OCI-LY3 (cell line): ENCODE data around the gene IL22RA1.

Experiments used
- H2AFZ ChIP-seq: fragments of 200-600, 300-600 bp; shearing (Covaris generic); 2 replicates; pipeline ENCODE4 v1.6.0; 2014; ENCODE audit warnings: antibody characterized with exemption, low read depth, low read length
- H3K27ac ChIP-seq: fragments of 200-600, 300-600 bp; sonication (generic); 2 replicates; pipeline ENCODE4 v1.5.1; 2014; ENCODE audit warnings: mild to moderate bottlenecking, low read length, moderate library complexity, mixed read lengths
- H3K27me3 ChIP-seq: fragments of 200-600, 300-600 bp; sonication (generic); 2 replicates; pipeline ENCODE4 v1.6.1; 2014; ENCODE audit warnings: low read depth, low read length, mixed read lengths
- H3K36me3 ChIP-seq: fragments of 200-600, 300-600 bp; sonication (generic); replicated peaks from 2 replicates; pipeline ENCODE3; 2014; ENCODE audit warnings: low read depth, low read length, mixed read lengths
- H3K4me1 ChIP-seq: fragments of 300-600, 200-600 bp; sonication (generic); 2 replicates; pipeline ENCODE4 v1.6.1; 2014; ENCODE audit warnings: low read length, mixed read lengths
- H3K4me2 ChIP-seq: fragments of 200-600, 300-600 bp; sonication (generic); 2 replicates; pipeline ENCODE4 v1.6.1; 2014; ENCODE audit warnings: low read length, mixed read lengths
- H3K4me3 ChIP-seq: fragments of 300-600, 200-600 bp; sonication (generic); 2 replicates; pipeline ENCODE4 v1.5.1; 2014; ENCODE audit warnings: antibody characterized with exemption, mild to moderate bottlenecking, low read length, moderate library complexity
- H3K79me2 ChIP-seq: fragments of 300-600, 200-600 bp; shearing (Covaris generic); 2 replicates; pipeline ENCODE4 v1.6.1; 2014; ENCODE audit warnings: mild to moderate bottlenecking, low read length, mixed read lengths
- H3K9ac ChIP-seq: fragments of 300-600, 200-600 bp; shearing (Covaris generic); 2 replicates; pipeline ENCODE4 v1.6.0; 2014; ENCODE audit warnings: mild to moderate bottlenecking, low read length, moderate library complexity
- H3K9me3 ChIP-seq: fragments of 200-600, 300-600 bp; shearing (Covaris generic); 2 replicates; pipeline ENCODE4 v1.6.1; 2014; ENCODE audit warnings: low read length, mixed read lengths; ENCODE audit not compliant: insufficient read depth
- H4K20me1 ChIP-seq: fragments of 200-600, 300-600 bp; sonication (generic); 2 replicates; pipeline ENCODE4 v1.6.1; 2016; ENCODE audit warnings: low read length, mixed read lengths; ENCODE audit not compliant: insufficient read depth
- EZH2phosphoT487 ChIP-seq: fragments of 200-600 bp; shearing (Covaris generic); IDR thresholded peaks from 2 replicates; pipeline ENCODE4 v1.6.1; 2018; ENCODE audit warnings: antibody characterized with exemption, mixed run types, low read depth
- TF ChIP-seq, protein P1 (sequence below): fragments of 200-600, 300-600 bp; sonication (generic); IDR thresholded peaks from 2 replicates; pipeline ENCODE4 v1.5.1; 2014; ENCODE audit warnings: antibody characterized with exemption, low read length, low read depth

The IL22RA1 gene

DNA sequence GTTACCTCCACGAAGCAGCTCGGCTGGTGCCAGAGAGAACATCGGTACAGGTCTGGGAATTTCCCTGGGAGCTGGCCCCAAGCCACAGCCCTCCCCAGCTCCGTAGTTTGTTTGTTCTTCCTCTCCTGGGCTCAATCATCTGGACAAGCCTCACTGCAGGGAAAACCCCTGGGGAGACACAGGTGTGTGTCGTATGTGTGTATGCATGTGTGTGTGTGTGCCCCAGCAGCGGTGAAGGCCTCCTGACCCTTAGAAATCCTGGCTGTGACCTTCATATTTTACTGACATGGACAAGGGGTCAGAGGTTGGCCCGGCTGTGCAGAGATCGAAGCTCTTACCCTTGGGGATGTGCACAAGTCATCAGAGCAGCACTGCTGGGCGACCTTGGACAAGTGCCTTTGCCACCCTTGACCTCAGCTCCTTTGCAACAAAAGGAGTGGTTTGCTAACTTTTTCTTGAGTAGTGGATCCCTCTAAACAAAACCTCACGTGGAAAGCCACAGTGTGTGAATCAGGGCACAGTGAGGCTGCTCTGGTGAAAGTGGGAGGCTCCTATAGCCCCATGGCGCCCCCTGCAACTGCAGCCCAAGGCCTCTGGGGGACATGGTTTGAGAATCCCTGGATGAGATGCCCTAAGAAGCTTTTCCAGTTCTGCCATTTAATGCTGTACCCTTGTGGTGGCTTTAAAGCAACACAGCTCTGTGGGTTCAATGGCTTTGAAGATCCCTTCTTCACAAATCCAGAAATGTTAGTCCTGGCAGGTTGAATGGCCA is 12.3 kb upstream of the IL22RA1 start:
- H4K20me1 ChIP-seq: no peaks in the 10 kb centered on the region
- H3K4me2 ChIP-seq: peak overlapping the region; percentile 62
- H3K9me3 ChIP-seq: no peaks in the 10 kb centered on the region
- H2AFZ ChIP-seq: no peak overlapping the region
- H3K4me1 ChIP-seq: peaks cover 57% of the 10 kb centered on the region
- H3K27me3 ChIP-seq: no peaks in the 10 kb centered on the region
- TF ChIP-seq, protein P1, sequence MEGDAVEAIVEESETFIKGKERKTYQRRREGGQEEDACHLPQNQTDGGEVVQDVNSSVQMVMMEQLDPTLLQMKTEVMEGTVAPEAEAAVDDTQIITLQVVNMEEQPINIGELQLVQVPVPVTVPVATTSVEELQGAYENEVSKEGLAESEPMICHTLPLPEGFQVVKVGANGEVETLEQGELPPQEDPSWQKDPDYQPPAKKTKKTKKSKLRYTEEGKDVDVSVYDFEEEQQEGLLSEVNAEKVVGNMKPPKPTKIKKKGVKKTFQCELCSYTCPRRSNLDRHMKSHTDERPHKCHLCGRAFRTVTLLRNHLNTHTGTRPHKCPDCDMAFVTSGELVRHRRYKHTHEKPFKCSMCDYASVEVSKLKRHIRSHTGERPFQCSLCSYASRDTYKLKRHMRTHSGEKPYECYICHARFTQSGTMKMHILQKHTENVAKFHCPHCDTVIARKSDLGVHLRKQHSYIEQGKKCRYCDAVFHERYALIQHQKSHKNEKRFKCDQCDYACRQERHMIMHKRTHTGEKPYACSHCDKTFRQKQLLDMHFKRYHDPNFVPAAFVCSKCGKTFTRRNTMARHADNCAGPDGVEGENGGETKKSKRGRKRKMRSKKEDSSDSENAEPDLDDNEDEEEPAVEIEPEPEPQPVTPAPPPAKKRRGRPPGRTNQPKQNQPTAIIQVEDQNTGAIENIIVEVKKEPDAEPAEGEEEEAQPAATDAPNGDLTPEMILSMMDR: peak; percentile 28; the same call in 1 of the 2 replicates
- TF ChIP-seq EZH2phosphoT487: no peak
- H3K36me3 ChIP-seq: peaks cover 29% of the 10 kb centered on the region
- H3K79me2 ChIP-seq: no peaks in the 10 kb centered on the region
- H3K27ac ChIP-seq: peak overlapping the region; percentile 72
- peak overlapping the region; percentile 16; the same call in 1 of the 2 replicates for H3K9ac ChIP-seq
- peak overlapping the region; percentile 14 for H3K4me3 ChIP-seq

GRCh38 chr1:24154215-24154614 is 11.3 kb upstream of the IL22RA1 start:
- Histone ChIP-seq H3K27ac (peak overlapping the region; percentile 72; the same call in 1 of the 2 replicates), H3K4me2 (no peak overlapping the region), H3K79me2 (no peaks in the 10 kb centered on the region), H2AFZ (no peak overlapping the region), H3K9me3 (no peaks in the 10 kb centered on the region), H3K4me1 (peaks cover 63% of the 10 kb centered on the region), H3K36me3 (peaks cover 22% of the 10 kb centered on the region), H3K27me3 (no peaks in the 10 kb centered on the region), H3K4me3 (no peak overlapping the region), H4K20me1 (no peaks in the 10 kb centered on the region), H3K9ac (no peak overlapping the region)
- no peak for TF ChIP-seq EZH2phosphoT487
- TF ChIP-seq, protein P1: no peak

- TF ChIP-seq, protein P1: no peak
- no peak for TF ChIP-seq EZH2phosphoT487
- no peaks in the 10 kb centered on the region for H4K20me1 ChIP-seq
- H3K36me3 ChIP-seq: peaks cover 20% of the 10 kb centered on the region
- H3K27me3 ChIP-seq: no peaks in the 10 kb centered on the region
- H3K27ac ChIP-seq: peak overlapping the region; percentile 23; the same call in 1 of the 2 replicates
- H2AFZ ChIP-seq: no peak overlapping the region
- peak overlapping the region; percentile 12; the same call in 1 of the 2 replicates for H3K9ac ChIP-seq
- no peaks in the 10 kb centered on the region for H3K9me3 ChIP-seq
- no peak overlapping the region for H3K4me3 ChIP-seq
- peaks cover 63% of the 10 kb centered on the region for H3K4me1 ChIP-seq
- no peaks in the 10 kb centered on the region for H3K79me2 ChIP-seq
- peak overlapping the region; percentile 12; the same call in 1 of the 2 replicates for H3K4me2 ChIP-seq
These were observed 9.9 kb upstream of the IL22RA1 start for GRCh38 chr1:24152631-24153494.

GRCh38 chr1:24151175-24151533 is 8.2 kb upstream of the IL22RA1 start:
- H3K27ac ChIP-seq: peak overlapping the region; percentile 78

More at GRCh38 chr1:24151175-24151533, 8.2 kb upstream of the IL22RA1 start:
- H3K4me3 ChIP-seq: peak overlapping the region; percentile 73
- H3K36me3 ChIP-seq: peaks cover 11% of the 10 kb centered on the region
- H3K27me3 ChIP-seq: no peaks in the 10 kb centered on the region
- H2AFZ ChIP-seq: no peak overlapping the region
- H3K4me2 ChIP-seq: peak overlapping the region; percentile 90
- no peaks in the 10 kb centered on the region for H3K9me3 ChIP-seq
- no peaks in the 10 kb centered on the region for H3K79me2 ChIP-seq
- H3K9ac ChIP-seq: peak overlapping the region; percentile 68
- TF ChIP-seq, protein P1: no peak
- TF ChIP-seq EZH2phosphoT487: no peak
- H4K20me1 ChIP-seq: no peaks in the 10 kb centered on the region
- peaks cover 60% of the 10 kb centered on the region for H3K4me1 ChIP-seq
